Central memory CD8-positive, alpha-beta T cell (primary cell): ENCODE results near the gene ADAM10.
A peak's percentile ranks its signal among the peaks of the same experiment; 100 is the strongest.

ENCODE experiments used
- ATAC-seq: fragments of 150-1000 bp; cut with Tn5 transposase; replicated peaks from 2 replicates; pipeline ENCODE4 v1.10.0; 2022; ENCODE audit warnings: mild to moderate bottlenecking, moderate FRiP score, moderate number of reproducible peaks; ENCODE audit not compliant: poor library complexity, severe bottlenecking; ENCODE audit errors: extremely low read depth
- DNase-seq, 2 donors: peaks; one replicate each; pipeline ENCODE4 v3.0.0; 2021; ENCODE audit warnings: low spot score in 2 of 2
- H3K27ac Mint-ChIP-seq: one replicate; pipeline ENCODE4 v1.8.0; 2022; ENCODE audit warnings: low read depth, mild to moderate bottlenecking, moderate library complexity, mixed read lengths
- H3K27me3 Mint-ChIP-seq: one replicate; pipeline ENCODE4 v1.8.0; 2022; ENCODE audit warnings: mixed read lengths
- H3K36me3 Mint-ChIP-seq: one replicate; pipeline ENCODE4 v1.8.0; 2022; ENCODE audit warnings: mild to moderate bottlenecking, moderate library complexity, mixed read lengths; ENCODE audit not compliant: insufficient read depth
- H3K4me1 Mint-ChIP-seq: one replicate; pipeline ENCODE4 v1.8.0; 2022; ENCODE audit warnings: mixed read lengths
- H3K4me3 Mint-ChIP-seq: one replicate; pipeline ENCODE4 v1.8.0; 2022; ENCODE audit warnings: mild to moderate bottlenecking, moderate library complexity, mixed read lengths
- H3K9me3 Mint-ChIP-seq: one replicate; pipeline ENCODE4 v1.8.0; 2022; ENCODE audit warnings: mixed read lengths

Gene ADAM10

DNA sequence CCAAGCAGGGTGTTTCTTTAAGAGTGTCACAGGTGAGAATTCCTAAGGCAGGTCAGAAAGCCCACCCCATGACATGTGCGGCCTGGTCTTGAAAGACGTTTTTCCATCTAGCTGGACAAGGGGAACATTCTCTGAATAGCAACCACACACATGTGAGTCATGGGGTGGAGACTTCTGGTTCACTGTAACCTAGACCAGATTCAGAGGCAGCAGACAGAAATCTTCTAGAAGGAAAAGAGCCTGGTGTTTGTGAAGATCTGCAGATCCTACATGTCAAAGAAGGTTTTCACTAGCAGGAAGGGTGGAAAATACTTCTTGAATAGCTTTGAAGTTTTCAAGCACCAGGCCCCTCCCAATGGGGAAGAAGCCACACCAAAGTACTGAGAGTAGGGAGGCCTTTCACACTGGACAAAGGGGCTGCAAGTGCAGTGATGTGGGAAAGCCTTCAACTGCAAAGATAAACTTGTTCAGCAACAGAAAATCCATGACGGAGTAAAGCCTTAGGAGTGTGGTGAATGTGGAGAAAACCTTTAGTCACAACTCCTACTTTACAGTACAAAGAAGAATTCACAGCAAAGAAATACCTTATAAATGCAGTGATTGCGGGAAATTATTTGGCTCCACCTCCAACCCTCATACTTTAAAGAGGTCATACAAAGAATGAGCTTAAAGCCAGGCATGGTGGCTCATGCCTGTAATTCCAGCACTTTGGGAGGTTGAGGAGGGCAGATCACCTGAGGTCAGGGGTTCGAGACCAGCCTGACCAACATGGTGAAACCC lies 17.6 kb downstream of the ADAM10 start:
- H3K4me3 Mint-ChIP-seq, result peak overlapping the region; percentile 23

GRCh38 chr15:58726867-58727266 lies 22.6 kb downstream of the ADAM10 start:
- H3K4me1 Mint-ChIP-seq, result peaks cover 71% of the 10 kb centered on the region
- ATAC-seq, result no peak
- peaks cover 4% of the 10 kb centered on the region for H3K36me3 Mint-ChIP-seq

More for the DNA sequence above, 17.6 kb downstream of the ADAM10 start:
- Mint-ChIP-seq H3K27me3 (no peaks in the 10 kb centered on the region), H3K27ac (peak overlapping the region; percentile 51), H3K4me1 (peaks cover 70% of the 10 kb centered on the region), H3K36me3 (peaks cover 4% of the 10 kb centered on the region), H3K9me3 (no peaks in the 10 kb centered on the region)
- DNase-seq (no peak), ATAC-seq (no peak)

GRCh38 chr15:58724466-58724865 lies 25.0 kb downstream of the ADAM10 start:
- ATAC-seq, result peak; percentile 54
- Mint-ChIP-seq H3K4me1 (peaks cover 67% of the 10 kb centered on the region), H3K27me3 (no peaks in the 10 kb centered on the region), H3K36me3 (peaks cover 5% of the 10 kb centered on the region), H3K9me3 (no peaks in the 10 kb centered on the region), H3K27ac (peak overlapping the region; percentile 29), H3K4me3 (no peak overlapping the region)
- no peak for DNase-seq

More at GRCh38 chr15:58726867-58727266, 22.6 kb downstream of the ADAM10 start:
- no peak overlapping the region for H3K27ac Mint-ChIP-seq
- no peak for DNase-seq
- H3K4me3 Mint-ChIP-seq, result no peak overlapping the region
- no peaks in the 10 kb centered on the region for H3K9me3 Mint-ChIP-seq
- no peaks in the 10 kb centered on the region for H3K27me3 Mint-ChIP-seq

DNA sequence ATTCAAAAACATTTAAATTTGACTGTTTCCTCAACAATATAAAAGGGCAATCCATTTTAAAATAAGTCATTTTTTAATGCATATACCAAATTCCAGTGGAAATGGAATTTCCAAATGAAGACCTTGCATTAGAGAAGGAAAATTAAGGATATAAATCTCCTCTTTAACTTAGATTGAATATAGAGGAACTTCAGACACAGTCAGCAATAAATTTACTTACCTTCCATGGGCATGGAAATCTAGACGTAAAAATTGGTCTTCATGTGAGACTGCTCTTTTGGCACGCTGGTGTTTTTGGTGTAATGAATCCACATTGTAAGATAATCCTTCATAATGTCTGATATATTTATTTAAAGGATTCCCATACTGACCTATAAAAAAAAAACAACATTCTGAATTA lies 32.1 kb downstream of the ADAM10 start:
- Mint-ChIP-seq H3K36me3 (peaks cover 24% of the 10 kb centered on the region), H3K9me3 (no peaks in the 10 kb centered on the region), H3K27me3 (no peaks in the 10 kb centered on the region), H3K27ac (peak overlapping the region; percentile 79), H3K4me3 (no peak overlapping the region), H3K4me1 (peaks cover 29% of the 10 kb centered on the region)
- no peak for ATAC-seq
- no peak for DNase-seq

DNA sequence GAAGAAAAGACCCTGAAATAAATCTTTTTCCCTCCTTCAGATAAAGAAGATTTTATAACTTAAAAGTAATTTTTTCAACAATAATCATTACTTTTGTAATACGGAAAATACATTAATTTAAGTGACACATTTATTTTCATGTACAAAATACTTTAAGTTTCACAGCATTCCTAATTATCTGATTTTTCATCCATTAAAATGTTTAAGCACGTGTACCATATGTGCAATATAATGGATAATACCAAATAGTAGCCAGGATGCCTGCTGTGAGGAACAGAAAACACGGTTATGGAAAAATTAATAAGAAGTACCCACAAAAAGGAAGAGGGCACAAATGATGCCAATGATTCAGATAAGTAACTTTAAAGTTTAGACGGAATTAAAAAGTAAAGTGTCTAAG lies 33.5 kb downstream of the ADAM10 start:
- peaks cover 26% of the 10 kb centered on the region for H3K36me3 Mint-ChIP-seq

DNA sequence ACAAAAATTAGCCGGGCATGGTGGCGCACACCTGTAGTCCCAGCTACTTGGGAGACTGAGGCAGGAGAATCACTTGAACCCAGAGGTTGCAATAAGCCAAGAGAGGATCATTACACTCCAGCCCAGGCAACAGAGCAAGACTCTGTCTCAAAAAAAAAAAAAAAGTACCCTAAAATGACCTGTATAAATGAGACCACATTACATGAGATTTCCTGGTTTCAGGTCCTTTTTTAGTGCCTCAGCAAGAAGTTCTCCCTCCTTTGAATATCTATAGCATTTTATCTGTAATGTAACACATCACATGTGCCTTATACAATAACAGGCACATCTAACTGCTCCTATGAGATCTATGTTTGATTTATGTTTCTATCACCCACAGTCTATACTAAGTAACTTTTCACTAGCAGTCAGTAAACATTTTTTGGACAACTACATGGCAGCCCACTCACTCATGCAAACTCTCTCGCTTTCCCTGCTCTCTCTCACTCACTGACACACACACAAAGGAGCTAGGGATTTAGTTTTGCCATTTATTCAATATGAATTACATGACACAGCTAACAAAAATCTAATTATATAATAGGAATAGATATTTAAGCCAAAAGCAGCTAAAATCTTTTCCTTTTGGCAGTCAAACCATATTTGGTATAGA lies 34.1 kb downstream of the ADAM10 start:
- no peaks in the 10 kb centered on the region for H3K27me3 Mint-ChIP-seq
- H3K9me3 Mint-ChIP-seq, result no peaks in the 10 kb centered on the region
- peaks cover 24% of the 10 kb centered on the region for H3K4me1 Mint-ChIP-seq
- peaks cover 26% of the 10 kb centered on the region for H3K36me3 Mint-ChIP-seq
- H3K27ac Mint-ChIP-seq, result no peak overlapping the region
- no peak for ATAC-seq
- no peak for DNase-seq
- H3K4me3 Mint-ChIP-seq, result no peak overlapping the region

More for the DNA sequence above, 33.5 kb downstream of the ADAM10 start:
- Mint-ChIP-seq H3K27ac (peak overlapping the region; percentile 79), H3K4me3 (no peak overlapping the region), H3K27me3 (no peaks in the 10 kb centered on the region), H3K9me3 (no peaks in the 10 kb centered on the region), H3K4me1 (peaks cover 27% of the 10 kb centered on the region)
- ATAC-seq (no peak), DNase-seq (no peak)

GRCh38 chr15:58710701-58711100 lies 38.8 kb downstream of the ADAM10 start:
- Mint-ChIP-seq H3K4me1 (peaks cover 21% of the 10 kb centered on the region), H3K27ac (no peak overlapping the region), H3K27me3 (no peaks in the 10 kb centered on the region), H3K9me3 (no peaks in the 10 kb centered on the region), H3K36me3 (peaks cover 18% of the 10 kb centered on the region), H3K4me3 (no peak overlapping the region)
- DNase-seq, result no peak
- ATAC-seq, result no peak

DNA sequence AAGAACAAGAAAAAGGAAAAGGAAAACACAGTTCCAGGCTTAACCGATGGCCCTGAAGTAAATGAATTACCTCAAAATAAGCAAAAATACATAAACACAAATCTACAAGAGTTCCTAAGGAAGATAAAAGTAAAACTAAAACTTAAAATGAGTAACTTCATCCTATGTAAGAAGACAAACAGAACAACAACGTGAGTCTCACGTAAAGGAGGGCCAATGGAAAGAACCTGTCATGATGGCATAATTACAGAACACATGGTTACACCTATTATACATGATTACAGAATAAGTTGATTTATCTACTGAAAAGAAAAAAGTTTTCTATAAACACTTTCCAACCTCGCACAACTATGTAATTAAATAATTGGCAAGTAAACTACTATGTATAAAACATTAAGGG lies 42.1 kb downstream of the ADAM10 start:
- Mint-ChIP-seq H3K36me3 (peaks cover 14% of the 10 kb centered on the region), H3K4me3 (no peak overlapping the region), H3K27ac (peak overlapping the region; percentile 53), H3K9me3 (no peaks in the 10 kb centered on the region), H3K27me3 (no peaks in the 10 kb centered on the region), H3K4me1 (peaks cover 35% of the 10 kb centered on the region)
- no peak for ATAC-seq
- DNase-seq, result no peak

GRCh38 chr15:58705105-58705504 lies 44.4 kb downstream of the ADAM10 start:
- Mint-ChIP-seq H3K36me3 (peaks cover 12% of the 10 kb centered on the region), H3K27ac (no peak overlapping the region), H3K9me3 (no peaks in the 10 kb centered on the region), H3K4me1 (peaks cover 44% of the 10 kb centered on the region), H3K4me3 (no peak overlapping the region), H3K27me3 (no peaks in the 10 kb centered on the region)
- DNase-seq (no peak), ATAC-seq (no peak)

DNA sequence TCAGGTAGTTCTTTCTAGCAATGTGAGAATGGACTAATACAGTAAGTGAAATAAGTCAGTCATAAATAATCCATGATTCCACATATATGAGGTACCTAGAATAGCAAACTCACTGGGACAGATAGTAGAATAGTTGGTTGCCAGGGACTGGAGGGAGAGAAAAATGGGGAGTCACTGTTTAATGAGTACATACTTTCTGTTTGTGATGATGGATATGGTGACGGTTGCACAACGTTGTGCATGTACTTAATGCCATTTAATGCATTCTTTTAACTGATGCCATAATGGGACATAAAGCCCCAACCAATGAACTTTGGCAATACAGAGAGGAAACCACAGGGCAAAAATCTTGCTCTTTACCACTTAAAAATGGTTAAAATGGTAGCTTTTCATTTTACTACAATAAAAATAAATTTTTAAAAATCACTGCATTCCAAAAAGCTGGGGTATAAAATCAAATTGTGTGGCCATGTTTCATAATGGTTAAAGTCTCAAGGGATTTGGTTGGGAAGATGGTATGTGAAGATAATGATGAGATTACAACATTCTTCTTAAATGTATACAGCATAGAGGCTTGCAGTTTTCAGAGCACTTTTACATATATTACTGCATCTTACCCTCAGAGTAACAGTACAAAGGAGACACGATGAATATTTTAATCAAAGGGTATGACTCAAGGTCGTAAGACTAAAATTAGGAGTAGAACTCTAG lies 45.2 kb downstream of the ADAM10 start:
- Mint-ChIP-seq H3K27me3 (no peaks in the 10 kb centered on the region), H3K4me1 (peaks cover 46% of the 10 kb centered on the region), H3K9me3 (no peaks in the 10 kb centered on the region), H3K27ac (no peak overlapping the region), H3K4me3 (no peak overlapping the region), H3K36me3 (peaks cover 10% of the 10 kb centered on the region)
- DNase-seq (no peak), ATAC-seq (no peak)

DNA sequence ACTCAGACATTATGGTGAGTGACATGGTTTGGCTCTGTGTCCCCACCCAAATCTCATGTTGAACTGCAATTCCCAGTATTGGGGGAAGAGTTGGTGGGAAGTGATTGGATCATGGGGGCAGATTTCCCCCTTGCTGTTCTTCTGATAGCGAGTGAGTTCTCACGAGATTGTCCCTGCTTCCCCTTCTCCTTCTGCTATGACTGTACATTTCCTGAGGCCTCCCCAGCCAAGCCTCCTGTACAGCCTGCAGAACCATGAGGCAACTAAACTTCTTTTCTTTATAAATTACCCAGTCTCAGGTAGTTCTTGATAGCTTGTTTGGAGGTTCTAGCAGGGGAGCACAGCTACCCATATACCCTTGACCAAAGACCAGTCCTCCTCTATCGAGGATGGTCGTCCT lies 45.9 kb downstream of the ADAM10 start:
- ATAC-seq (no peak), DNase-seq (no peak)
- Mint-ChIP-seq H3K9me3 (no peaks in the 10 kb centered on the region), H3K27ac (peak overlapping the region; percentile 38), H3K36me3 (peaks cover 10% of the 10 kb centered on the region), H3K27me3 (no peaks in the 10 kb centered on the region), H3K4me1 (peaks cover 53% of the 10 kb centered on the region), H3K4me3 (no peak overlapping the region)

DNA sequence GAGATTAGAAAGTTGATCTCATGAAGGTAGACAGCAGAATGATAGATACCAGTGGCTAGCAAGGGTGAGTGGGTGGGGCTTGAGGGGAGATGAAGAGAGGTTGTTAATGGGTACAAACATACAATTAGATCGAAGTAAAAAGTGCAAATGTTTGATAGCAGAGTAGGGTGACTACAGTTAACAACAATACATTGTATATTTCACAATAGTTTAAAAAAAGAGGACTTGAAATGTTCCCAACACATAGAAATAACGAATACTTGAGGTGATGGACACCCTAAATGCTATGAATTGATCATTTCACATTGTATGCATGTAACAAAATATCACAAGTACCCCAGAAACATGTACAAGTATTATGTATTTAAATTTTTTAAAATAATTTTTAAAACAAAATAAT lies 47.3 kb downstream of the ADAM10 start:
- no peaks in the 10 kb centered on the region for H3K9me3 Mint-ChIP-seq
- peak overlapping the region; percentile 38 for H3K27ac Mint-ChIP-seq
- no peak for ATAC-seq
- peaks cover 55% of the 10 kb centered on the region for H3K4me1 Mint-ChIP-seq
- no peak overlapping the region for H3K4me3 Mint-ChIP-seq
- no peak for DNase-seq
- no peaks in the 10 kb centered on the region for H3K27me3 Mint-ChIP-seq
- H3K36me3 Mint-ChIP-seq, result peaks cover 8% of the 10 kb centered on the region
